Measurements from ENCODE around the gene PGR.

Gene PGR

DNA sequence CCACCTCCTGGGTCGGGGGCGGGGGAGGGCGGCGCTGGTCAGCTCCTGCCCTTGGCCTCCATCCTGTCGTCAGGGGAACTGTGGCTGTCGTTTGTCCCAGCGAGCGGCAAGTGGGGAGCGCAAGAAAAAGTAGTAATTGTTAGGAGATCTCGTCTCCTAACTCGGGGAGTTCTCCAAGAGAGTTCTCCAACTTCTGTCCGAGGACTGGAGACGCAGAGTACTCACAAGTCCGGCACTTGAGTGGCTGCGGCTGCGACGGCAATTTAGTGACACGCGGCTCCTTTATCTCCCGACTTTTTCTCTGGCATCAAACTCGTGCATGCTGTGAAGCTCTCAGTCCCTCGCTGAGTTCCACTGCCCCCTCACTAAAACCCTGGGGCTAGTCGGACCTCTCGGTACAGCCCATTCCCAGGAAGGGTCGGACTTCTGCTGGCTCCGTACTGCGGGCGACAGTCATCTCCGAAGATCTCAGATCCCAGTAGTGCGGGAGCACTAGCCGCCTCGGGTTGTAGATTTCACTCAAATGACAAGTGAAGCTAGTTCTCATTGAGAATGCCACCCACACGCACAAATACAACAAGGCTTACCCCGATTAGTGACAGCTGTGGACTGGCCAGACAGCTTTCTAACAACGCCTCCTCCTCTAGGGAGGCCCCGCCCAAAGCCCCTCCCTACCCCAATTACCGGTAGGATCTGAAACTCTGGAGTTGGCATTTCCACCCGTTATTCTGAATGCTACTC is at the start of gene PGR:
Gene PGR (minus strand): TSS at position 611 of the 741 bp plus-strand sequence. CDS start 743 bp downstream, outside the sequence.
- no peak for DNase-seq (ENCODE audit: low read depth, low spot score)

DNA sequence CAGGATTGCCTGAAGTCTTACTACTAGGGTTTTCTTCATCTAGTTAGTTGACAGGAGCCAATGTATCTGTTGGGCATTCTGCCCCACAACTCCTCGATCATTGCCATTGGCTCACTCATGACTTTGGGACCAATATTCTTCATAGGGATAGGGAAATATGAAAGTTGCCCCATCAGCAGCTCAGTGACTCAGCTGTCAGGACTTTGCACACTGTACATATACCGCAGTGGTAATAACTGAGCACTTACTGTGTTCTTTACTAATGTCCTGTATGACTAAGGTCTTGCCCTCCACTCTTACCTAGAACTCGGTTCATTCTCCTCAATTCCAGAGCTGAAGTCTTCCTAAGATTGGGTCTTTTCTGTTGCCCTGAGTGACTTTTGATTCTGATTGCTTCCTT is 46.8 kb upstream of the PGR start:
- no peak for DNase-seq (ENCODE audit: low read depth, low spot score)

DNA sequence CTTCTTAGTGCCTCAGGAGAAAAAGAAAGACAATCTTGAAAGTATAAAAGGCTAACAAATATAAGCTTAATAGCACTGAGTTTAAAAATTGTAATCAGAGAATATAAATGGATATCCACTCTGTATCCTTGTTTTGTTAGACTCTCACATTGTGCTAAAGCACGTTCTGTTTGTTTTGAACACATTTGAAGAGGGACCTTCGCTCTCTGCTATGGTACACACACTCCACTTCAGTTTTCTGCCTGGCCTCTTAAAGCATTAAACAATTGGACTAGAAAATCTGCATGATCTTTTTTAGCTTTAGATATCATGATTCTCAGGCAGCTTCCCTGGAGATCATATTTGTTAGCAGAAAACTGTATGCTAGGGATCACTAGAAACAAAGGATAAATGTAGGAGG is 40.3 kb upstream of the PGR start:
- DNase-seq (ENCODE audit: low read depth, low spot score): no peak

DNA sequence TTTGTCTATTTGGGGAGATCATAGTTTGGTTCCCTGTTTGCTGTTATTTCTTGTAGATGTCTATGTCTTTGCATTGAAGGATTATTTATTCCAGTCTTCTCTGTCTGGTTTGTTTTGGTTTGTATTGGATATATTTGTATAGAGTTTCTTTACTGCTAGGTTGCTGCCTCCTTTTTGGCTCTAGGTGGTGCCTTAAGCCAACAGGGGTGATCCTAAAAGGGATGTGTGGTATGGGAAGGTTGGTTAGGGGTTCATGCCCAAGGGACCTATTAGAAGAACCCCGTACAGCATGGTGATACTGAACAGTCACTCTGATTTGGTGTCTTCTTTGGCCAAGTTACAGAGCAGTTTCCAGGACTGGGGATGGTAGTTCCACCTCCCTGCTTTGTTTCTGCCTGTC is 36.4 kb upstream of the PGR start:
- DNase-seq (ENCODE audit: low read depth, low spot score): no peak

DNA sequence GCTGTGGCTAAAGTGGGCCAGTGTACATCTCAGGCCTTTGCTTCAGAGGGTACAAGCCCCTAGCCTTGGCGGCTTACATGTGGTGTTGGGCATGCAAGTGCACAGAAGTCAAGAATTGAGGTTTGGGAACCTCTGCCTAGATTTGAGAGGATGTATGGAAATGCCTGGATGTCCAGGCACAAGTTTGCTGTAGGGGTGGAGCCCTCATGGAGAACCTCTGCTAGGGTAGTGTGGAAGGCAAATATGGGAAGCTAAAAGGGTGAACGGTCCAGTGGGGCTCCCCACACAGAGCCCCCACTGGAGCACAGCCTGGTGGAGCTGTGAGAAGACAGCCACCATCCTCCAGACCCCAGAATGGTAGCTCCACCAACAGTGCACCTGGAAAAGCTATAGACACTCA is 28.5 kb upstream of the PGR start:
- DNase-seq (ENCODE audit: low read depth, low spot score): no peak

DNA sequence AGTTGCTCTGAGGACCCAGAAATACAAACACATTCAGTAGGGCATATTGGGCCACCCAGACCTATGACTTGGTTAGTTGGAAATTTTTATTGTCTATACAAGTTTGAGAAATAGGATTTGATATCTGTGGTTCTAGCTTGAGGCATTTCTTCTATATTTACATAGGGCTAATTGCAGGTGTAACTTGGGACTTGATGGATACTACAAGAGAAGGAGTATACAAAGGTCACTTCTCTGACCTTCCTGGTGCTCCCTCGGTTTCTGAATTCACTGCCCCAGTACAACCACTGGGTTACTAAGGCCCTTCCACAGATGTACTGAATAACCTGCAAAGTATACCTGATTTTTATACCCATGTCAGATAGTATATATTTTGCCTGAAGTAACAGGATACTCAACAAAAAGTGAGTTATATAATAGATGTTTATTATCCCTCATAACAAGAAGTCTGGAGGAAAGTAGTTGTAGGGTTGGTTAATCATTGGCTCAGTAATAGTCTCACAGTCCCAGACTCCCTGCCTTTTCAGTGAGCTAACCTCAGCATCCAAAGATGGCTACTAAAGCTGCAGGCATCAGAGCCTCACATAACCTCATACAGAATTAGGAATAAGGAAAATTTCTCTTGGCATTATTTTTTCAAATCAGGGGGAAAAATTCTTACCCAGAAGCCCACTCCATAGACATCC is 8.8 kb upstream of the PGR start:
- DNase-seq (ENCODE audit: low read depth, low spot score): no peak

DNA sequence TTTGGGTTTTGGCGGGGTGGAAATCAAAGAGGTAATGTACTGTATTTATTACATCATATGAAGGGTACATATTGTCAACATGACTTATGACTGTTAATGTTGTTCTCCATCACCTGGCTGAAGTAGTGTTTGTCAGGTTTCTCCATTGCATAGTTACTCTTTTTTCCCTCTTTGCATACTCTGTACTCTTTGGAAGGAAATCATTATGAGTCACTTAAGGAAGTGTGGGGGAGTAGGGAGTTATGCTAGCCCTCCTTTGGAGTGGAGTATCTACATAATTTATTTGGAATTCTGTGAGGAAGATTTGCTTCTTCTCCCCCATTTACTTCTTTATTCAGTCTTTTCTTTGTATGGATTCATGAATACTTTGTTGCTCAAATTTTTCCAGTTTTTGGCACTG is 3.6 kb upstream of the PGR start:
- no peak for DNase-seq (ENCODE audit: low read depth, low spot score)

DNA sequence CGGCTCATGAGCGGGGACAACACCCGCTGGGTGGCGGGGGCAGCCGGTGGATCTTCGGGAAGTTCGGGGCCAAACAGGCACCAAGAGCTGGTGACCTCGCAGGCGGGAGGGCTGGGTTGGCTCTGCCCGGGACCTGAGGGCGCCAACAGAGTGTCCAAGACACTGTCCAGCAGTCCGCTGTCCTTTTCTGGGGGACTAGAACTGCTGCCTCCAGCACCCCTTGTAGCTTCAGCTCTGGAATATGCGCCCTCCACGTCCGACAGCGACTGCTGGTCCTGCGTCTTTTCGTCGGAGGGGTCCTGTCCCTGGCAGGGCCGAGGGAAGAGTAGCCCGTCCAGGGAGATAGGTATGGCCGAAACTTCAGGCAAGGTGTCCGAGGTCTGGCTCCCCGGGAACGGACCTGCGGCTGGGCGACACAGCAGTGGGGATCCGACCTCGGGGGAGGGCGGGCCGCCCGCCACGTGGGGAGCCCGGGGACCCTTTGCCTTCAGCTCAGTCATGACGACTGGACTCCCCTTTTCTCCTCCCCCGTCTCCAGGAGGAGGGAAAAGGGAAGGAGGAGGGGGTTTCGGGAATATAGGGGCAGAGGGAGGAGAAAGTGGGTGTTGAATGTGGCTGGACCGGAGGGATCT is 926 bp downstream of the PGR start:
- no peak for DNase-seq (ENCODE audit: low read depth, low spot score)

DNA sequence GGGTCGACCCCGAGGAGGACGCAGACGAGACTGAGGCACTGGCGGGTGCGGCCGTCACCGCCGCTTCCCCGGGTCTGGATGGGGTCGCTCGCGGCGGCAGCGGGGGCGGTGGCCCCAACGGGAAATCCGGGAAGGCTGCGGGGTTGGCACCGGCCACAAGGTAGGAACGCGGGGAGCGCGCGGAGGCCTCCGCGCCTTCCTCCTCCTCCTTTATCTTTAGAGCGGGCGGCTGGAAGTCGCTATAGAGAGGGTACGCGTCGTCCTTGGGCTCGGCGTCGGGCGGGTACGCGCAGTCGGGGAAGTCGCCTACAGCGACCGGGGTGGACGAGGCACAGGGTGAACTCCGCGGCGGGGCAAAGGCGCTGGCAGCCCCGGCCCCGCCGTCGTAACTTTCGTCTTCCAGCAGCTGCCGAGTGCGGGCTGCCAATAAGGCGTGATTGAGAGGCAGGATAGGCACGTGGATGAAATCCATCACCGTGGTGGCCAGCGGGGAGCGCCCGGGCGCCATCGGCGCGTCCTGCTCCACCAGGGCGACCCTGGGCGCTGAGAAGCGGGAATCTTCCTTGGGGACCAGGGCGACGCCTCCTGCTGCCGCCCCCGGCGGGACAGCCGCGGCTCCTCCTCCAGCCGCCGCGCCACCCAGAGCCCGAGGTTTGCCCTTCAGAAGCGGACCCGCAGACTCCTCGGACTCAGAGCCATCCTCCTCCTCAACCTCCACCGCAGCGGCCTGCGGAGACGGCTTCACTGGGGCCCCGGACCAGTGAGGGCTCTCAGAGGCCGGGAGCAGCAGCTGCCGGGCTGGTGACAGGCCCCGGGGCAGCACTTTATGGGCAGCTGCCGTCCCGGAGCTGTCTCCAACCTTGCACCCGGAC is 1.7 kb downstream of the PGR start:
- DNase-seq (ENCODE audit: low read depth, low spot score): no peak

DNA sequence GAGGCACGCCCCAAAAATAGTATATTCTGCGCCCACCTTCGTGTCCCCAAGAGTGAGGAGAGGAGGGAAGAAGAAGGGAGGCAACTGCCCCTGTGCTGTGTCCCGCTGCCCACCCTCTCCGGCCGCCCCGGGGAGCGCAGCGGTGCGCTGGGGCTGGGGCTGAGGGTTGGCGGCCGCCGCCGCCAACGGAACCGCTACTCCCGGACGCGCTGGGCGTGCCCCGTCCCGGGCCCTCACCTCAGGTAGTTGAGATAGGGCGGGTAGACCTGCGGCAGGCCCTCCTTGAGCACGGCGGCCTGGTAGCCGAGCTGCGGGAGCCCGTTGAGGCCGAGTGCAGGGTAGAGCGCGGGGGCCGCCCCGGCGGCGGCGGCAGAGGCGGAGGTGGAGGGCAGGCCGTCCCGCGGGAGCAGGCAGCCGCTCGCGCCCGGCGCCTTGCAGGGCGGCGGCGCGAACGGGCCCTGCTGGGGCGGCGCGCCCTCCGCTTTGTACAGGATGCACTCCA is 2.4 kb downstream of the PGR start:
- DNase-seq (ENCODE audit: low read depth, low spot score): no peak

DNA sequence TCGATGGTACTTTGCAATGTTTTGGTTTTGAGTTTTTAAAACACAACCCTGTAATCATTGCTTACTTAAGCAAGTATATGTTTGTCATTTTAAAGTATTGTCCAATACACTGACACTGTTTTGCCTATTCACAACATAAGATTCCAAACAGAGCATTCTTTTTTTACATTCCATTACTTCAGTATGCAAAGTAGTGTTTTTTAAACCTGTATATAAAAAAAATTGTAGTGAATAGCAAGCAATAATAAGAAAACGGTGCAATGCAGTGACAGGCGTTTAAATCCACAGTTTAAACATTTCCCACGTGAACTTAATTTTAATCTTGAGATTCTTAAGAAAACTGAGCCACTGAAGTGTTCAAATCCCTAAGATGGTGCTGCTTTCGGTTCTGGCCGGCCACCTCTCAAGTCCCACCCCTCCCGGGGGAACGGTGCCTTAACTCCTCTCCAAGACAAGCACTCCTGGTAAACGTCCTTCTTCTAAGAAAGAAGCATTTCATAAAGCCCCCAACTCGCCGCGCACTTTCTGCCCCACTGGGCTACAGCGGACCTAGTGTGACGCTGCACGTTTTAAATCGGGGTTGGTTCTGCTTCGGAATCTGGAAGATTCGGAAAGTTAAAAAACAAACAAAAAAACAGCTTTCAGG is 2.9 kb downstream of the PGR start:
- DNase-seq (ENCODE audit: low read depth, low spot score): no peak

DNA sequence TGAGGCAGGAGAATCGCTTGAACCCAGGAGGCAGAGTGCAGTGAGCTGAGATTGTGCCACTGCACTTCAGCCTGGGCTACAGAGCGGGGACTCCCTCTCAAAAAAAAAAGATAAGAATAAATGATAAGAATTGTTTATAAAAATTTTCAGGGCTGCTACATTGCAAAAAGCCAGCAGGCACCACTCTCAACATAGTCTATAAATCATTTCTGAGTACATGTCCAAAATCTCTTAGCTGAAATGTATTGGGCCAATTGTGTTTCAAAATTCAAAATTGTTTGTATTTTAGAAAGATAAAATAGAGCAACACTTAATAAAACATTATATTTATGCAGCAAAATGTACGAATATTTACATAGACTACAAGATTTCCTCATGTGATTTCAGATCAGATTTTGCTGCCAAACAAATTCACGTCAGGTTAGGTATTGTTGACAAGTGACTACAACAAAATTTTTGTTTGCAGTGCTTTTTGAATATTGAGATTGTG is 13.9 kb downstream of the PGR start:
- no peak for DNase-seq (ENCODE audit: low read depth, low spot score)

DNA sequence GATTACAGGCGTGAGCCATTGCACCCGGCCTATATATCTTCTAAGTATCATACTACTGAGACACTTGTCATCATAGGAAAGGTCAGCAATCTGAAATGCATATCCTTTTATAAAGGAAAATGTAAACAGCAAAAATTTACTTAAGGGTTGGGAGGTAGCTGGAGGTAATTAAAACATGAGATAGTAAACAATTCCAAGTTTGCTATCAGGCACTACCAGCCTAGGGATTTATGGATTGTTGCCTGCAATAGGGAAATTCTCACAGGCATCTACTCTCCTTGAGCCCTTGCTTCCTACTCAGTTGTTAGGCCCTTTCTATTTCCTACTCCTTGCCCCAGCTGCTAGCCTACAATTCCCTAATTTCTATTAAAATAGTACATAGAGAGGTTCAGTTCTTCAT is 16.1 kb downstream of the PGR start:
- no peak for DNase-seq (ENCODE audit: low read depth, low spot score)

DNA sequence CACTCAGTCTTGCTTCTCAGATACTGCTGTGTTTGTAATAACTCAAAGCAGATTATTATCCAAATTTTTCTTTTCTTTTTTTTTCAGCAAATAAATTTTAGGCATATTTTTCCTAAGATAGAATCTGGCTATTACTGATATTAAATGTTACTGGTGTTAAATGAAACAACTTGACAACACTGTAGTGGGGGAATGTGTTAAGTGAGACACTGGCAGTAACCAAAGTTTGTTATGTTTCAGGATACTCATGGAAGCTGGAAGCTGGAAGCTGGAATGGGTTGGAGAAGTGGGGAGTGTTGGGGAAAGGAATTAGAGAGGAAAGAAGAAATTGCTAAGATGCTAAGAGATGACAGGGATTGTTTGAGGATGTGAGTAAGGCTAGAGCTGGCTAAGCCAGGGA is 24.9 kb downstream of the PGR start:
- DNase-seq (ENCODE audit: low read depth, low spot score): no peak

DNA sequence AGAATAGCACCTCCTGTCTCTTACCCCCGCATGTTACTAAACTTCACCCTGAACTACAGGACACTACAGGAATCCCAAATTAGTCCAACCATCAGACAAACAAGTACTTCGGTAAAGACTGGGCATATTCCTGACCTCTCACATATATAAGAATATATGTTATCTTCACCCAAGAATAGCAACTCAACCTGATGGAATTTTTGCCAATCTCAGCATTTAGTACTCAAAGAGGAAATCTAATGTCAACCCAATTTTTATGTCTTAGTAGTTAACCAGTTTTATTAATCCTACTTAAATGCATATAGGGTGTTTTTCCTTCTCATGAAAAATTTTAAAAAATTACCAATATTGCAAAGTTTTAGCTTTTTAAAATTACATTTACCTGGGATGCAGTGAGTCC is 26.2 kb downstream of the PGR start:
- no peak for DNase-seq (ENCODE audit: low read depth, low spot score)

DNA sequence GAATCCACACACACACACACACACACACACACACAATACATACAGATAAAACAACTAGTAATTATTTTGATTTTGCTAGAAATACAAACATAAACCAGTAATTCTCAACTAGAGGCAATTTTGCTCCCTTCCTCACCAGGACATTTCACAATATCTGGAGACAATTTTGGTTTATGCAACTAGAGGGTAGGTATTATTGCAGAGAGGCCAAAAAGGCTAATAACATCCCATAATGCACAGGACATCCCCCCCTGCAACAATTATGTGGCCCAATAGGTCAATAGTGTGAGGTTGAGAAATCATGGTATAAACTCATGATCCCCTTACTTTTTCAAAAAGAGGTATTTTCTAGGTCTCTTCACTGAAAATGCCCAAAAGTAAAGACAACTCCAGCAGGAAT is 29.0 kb downstream of the PGR start:
- DNase-seq (ENCODE audit: low read depth, low spot score): no peak

DNA sequence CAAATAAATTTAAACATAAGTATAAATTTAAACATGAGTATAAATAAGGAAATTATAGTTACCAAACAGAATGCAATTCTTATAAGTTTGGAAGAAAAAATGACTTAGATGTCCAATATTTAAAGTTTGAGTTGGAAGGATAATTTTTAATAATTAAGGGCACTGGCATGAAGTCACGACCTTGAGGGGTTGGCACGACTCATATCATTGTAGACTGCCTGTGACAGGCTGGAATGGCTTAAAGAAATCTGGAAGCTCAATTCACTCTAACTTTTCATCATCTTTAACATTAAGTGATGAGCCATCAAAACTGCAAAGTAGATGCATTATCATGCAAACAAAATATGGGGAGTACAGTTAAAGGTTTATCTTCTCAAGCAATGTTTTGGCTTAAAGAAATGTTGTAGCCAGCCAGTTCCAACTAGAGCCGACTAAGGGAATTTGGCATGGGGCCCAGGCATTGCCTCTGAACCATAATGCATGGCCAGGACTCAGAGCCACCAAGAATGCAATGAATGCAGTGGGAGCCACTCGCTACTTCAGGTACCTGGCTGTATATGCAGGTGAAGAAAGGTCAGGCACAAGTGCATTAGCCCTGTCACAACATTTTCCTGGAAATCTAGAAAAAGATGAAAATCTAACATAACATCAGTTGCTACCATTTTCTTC is 33.4 kb downstream of the PGR start:
- no peak for DNase-seq (ENCODE audit: low read depth, low spot score)

DNA sequence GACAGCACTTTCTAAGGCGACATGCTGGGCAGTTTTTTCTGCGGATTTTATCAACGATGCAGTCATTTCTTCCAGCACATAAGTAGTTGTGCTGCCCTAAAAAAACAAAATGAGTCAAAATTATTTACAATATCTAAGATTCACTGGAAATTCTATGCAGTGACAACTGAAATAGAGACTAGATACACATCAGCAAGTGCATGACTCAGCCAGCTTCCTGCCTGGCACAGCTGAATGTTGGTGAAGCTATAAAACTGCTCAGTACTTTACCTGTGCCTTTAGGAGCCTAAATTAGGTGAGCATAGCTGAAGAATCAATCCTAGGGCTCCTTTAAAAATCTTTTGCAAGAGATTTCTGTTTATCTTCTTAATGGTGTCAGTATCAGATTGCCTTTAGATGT is 37.8 kb downstream of the PGR start:
- no peak for DNase-seq (ENCODE audit: low read depth, low spot score)

DNA sequence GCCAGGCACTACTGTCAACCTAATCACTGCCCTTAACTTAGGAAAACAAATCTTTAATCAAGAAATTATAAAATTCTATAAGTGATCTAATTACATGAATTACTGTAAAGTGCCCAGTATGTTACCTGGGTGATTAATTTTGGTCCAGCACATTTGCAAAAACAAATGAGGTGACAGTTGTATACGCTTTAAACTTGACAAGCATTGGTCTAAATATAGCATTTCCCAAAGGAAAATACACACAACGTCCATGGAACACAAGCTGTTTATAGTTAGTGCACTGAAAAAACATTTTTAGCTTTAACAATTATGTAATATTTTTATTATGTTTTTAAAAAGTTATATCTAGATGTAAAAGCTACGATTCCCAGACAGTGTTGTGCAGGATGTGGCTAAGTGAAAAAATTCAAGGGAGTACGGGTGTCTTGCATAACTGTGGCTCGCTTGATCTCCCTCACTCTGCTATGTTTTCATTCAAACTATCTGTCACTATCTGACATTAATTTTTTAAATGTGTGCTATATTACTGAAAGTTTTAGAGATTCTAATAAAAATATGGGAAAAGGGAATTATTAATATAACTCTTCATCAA is 38.8 kb downstream of the PGR start:
- no peak for DNase-seq (ENCODE audit: low read depth, low spot score)

DNA sequence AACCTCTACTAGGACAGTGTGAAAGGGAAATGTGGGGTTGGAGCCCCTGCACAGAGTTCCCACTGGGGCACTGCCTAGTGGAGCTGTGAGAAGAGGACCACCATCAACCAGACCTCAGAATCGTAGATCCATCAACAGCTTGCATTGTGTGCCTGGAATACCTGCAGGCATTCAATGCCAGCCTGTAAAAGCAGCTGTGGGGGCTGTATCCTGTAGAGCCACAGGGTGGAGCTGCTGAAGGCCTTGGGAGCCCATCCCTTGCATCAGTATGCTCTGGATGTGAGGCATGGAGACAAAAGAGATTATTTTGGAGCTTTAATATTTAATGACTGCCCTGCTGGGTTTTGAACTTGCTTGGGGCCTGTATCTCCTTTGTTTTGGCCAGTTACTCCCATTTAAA is 46.3 kb downstream of the PGR start:
- no peak for DNase-seq (ENCODE audit: low read depth, low spot score)
